Activated CD4-positive, alpha-beta memory T cell treated with anti-CD3 and anti-CD28 coated beads, Interleukin-2, amount 10 ng/mL, durations not matched to agents 7 days and 5 days (primary cell): ENCODE results near the gene CNPPD1. TPM values are rescaled to one million over a fixed set of nuclear protein-coding genes. Genes with fewer than 3 reads are reported as not detected.

ENCODE experiments used
- CTCF ChIA-PET: fragments of 350-600 bp; sonication (Branson Sonifier 250); formaldehyde crosslinking; loops from one replicate; lab custom pipeline; 2021; ENCODE audit warnings: antibody characterized with exemption, inconsistent platforms; lab: Charles Lee
- POLR2A ChIA-PET: fragments of 350-600 bp; sonication (Branson Sonifier 250); formaldehyde crosslinking; loops from one replicate; lab custom pipeline; 2021; ENCODE audit warnings: antibody characterized with exemption; lab: Charles Lee
- DNase-seq: peaks from one replicate; pipeline ENCODE4 v3.0.0-alpha.2; 2020
- H3K27ac Mint-ChIP-seq: one replicate; pipeline ENCODE4 v1.8.0; 2021; ENCODE audit warnings: mild to moderate bottlenecking, mixed read lengths
- H3K27me3 Mint-ChIP-seq: one replicate; pipeline ENCODE4 v1.8.0; 2021; ENCODE audit warnings: mixed read lengths
- H3K36me3 Mint-ChIP-seq: one replicate; pipeline ENCODE4 v1.8.0; 2021; ENCODE audit warnings: low read depth, mixed read lengths
- H3K4me1 Mint-ChIP-seq: one replicate; pipeline ENCODE4 v1.8.0; 2021; ENCODE audit warnings: mixed read lengths
- H3K4me3 Mint-ChIP-seq: one replicate; pipeline ENCODE4 v1.8.0; 2021; ENCODE audit warnings: mild to moderate bottlenecking, mixed read lengths
- H3K9me3 Mint-ChIP-seq: one replicate; pipeline ENCODE4 v1.8.0; 2021; ENCODE audit warnings: mixed read lengths
- total RNA-seq, 2 experiments: library from RNA; stranded (reverse); gene quantifications; one replicate each; pipeline ENCODE4 v1.2.3, GENCODE V29; 2021

Gene CNPPD1
- total RNA-seq, 2 experiments from 2014 or later: 68.7 to 72.9 TPM

DNA sequence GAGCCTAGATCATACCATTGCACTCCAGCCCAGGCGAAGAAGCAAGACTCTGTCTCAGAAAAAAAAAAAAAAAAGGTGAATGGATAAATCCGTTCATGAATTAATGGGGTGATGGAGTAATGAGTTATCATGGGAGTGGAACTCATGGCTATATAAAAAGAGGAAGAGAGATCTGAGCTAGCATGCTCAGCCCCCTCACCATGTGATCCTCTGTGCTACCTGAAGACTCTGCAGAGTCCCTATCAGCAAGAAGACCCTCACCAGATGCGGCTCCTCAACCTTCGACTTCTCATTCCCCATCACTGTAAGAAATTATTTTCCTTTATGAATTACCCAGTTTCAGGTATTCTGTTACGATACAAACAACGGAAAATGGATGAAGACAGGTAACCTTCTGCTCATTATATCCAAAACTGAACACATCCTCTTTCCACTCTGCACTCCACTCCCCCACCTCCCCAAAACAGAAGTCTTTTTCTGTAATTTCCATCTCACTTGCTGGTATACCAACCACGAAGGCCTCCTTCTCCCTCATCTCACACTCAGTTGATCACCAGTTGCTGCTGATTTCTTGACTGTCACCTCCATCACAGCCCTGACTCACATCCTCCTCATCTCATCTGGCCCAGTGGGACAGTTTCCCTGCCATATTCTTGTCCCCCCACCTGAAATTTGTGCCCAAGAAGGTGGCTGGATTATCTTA is 10.2 kb upstream of the CNPPD1 start:
- POLR2A ChIA-PET: no interaction called here
- CTCF ChIA-PET: interaction anchor here (0.6 kb wide), 2 partner anchors 20 to 27 kb away, joined by 3 to 6 read pairs; partner anchors contain the start of gene NHEJ1
- peaks cover 41% of the 10 kb centered on the region for H3K36me3 Mint-ChIP-seq

GRCh38 chr2:219184121-219184520 is 7.4 kb upstream of the CNPPD1 start:
- ChIA-PET POLR2A (interaction anchor here (12.0 kb wide), 1 partner anchor 24 kb away, joined by 160 read pairs; the partner anchor contains the start of gene ZFAND2B), CTCF (interaction anchor here (1.5 kb wide), 1 partner anchor 12 kb away, joined by 3 read pairs; no protein-coding TSS in a partner anchor)
- no peak for DNase-seq
- H3K9me3 Mint-ChIP-seq: no peaks in the 10 kb centered on the region
- peaks cover 66% of the 10 kb centered on the region for H3K36me3 Mint-ChIP-seq
- H3K4me3 Mint-ChIP-seq: no peak overlapping the region
- no peak overlapping the region for H3K27ac Mint-ChIP-seq
- H3K4me1 Mint-ChIP-seq: peaks cover 53% of the 10 kb centered on the region
- H3K27me3 Mint-ChIP-seq: no peaks in the 10 kb centered on the region

More for the DNA sequence above, 10.2 kb upstream of the CNPPD1 start:
- Mint-ChIP-seq H3K27me3 (no peaks in the 10 kb centered on the region), H3K27ac (peak overlapping the region; percentile 21), H3K9me3 (no peaks in the 10 kb centered on the region), H3K4me1 (peaks cover 25% of the 10 kb centered on the region), H3K4me3 (no peak overlapping the region)
- DNase-seq: no peak

- peaks cover 58% of the 10 kb centered on the region for H3K4me1 Mint-ChIP-seq
- H3K27me3 Mint-ChIP-seq: no peaks in the 10 kb centered on the region
- H3K36me3 Mint-ChIP-seq: peaks cover 73% of the 10 kb centered on the region
- no peak for DNase-seq
- ChIA-PET POLR2A (interaction anchor here (0.7 to 12.0 kb wide), 5 partner anchors 9 to 62 kb away, joined by 3 to 160 read pairs (median 3); partner anchors contain the start of genes ABCB6, GLB1L, STK16 and ZFAND2B), CTCF (no interaction called here)
- no peak overlapping the region for H3K4me3 Mint-ChIP-seq
- H3K9me3 Mint-ChIP-seq: no peaks in the 10 kb centered on the region
- peak overlapping the region; percentile 69 for H3K27ac Mint-ChIP-seq
These were observed 6.5 kb upstream of the CNPPD1 start for GRCh38 chr2:219183151-219183772.

DNA sequence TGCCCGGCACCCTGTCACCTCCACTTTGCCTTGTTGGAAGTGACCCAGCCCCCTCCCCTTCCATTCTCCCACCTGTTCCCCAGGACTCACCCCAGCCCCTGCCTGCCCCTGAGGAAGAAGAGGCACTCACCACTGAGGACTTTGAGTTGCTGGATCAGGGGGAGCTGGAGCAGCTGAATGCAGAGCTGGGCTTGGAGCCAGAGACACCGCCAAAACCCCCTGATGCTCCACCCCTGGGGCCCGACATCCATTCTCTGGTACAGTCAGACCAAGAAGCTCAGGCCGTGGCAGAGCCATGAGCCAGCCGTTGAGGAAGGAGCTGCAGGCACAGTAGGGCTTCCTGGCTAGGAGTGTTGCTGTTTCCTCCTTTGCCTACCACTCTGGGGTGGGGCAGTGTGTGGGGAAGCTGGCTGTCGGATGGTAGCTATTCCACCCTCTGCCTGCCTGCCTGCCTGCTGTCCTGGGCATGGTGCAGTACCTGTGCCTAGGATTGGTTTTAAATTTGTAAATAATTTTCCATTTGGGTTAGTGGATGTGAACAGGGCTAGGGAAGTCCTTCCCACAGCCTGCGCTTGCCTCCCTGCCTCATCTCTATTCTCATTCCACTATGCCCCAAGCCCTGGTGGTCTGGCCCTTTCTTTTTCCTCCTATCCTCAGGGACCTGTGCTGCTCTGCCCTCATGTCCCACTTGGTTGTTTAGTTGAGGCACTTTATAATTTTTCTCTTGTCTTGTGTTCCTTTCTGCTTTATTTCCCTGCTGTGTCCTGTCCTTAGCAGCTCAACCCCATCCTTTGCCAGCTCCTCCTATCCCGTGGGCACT is 5.8 kb upstream of the CNPPD1 start:
- no peaks in the 10 kb centered on the region for H3K9me3 Mint-ChIP-seq
- peaks cover 73% of the 10 kb centered on the region for H3K36me3 Mint-ChIP-seq
- CTCF ChIA-PET: interaction anchor here (1.5 to 1.7 kb wide), 2 partner anchors 47 to 72 kb away, joined by 4 read pairs; partner anchors contain the start of genes ANKZF1 and ATG9A
- H3K27ac Mint-ChIP-seq: peak overlapping the region; percentile 69
- no peak overlapping the region for H3K4me3 Mint-ChIP-seq
- DNase-seq: no peak
- no peaks in the 10 kb centered on the region for H3K27me3 Mint-ChIP-seq
- peaks cover 59% of the 10 kb centered on the region for H3K4me1 Mint-ChIP-seq
- POLR2A ChIA-PET: interaction anchor here (0.7 to 12.0 kb wide), 7 partner anchors 8 to 63 kb away, joined by 3 to 160 read pairs (median 3); partner anchors contain the start of genes ABCB6, ANKZF1, ATG9A and GLB1L

DNA sequence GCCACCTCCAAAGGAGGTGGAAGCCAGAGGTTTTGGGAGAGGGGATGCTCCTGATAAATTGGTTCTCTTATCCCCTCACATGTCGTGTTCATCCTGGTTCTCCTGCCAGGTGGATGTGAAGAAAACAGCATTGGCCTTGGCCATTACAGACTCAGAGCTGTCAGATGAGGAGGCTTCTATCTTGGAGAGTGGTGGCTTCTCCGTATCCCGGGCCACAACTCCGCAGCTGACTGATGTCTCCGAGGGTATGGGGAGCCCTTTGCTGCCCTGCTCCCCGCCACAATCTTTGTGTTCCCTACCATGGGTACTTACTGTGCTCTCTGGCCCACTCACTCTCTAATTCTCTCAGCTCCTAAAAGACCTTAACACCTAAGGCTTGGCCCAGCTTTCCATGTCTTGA is 4.8 kb upstream of the CNPPD1 start:
- Mint-ChIP-seq H3K4me3 (peak overlapping the region; percentile 34), H3K36me3 (peaks cover 70% of the 10 kb centered on the region), H3K4me1 (peaks cover 59% of the 10 kb centered on the region), H3K27me3 (no peaks in the 10 kb centered on the region), H3K9me3 (no peaks in the 10 kb centered on the region), H3K27ac (peak overlapping the region; percentile 69)
- CTCF ChIA-PET: interaction anchor here (0.5 to 2.8 kb wide), 8 partner anchors 10 to 698 kb away, joined by 3 to 16 read pairs (median 4); partner anchors contain the start of genes ANKZF1, ATG9A and DNAJB2
- POLR2A ChIA-PET: interaction anchor here (0.9 to 12.0 kb wide), 8 partner anchors 17 to 71 kb away, joined by 3 to 160 read pairs (median 4); partner anchors contain the start of genes ANKZF1, ATG9A, TUBA4B and ZFAND2B
- DNase-seq: no peak

- POLR2A ChIA-PET: interaction anchor here (0.9 to 12.0 kb wide), 10 partner anchors 18 to 72 kb away, joined by 3 to 160 read pairs (median 4); partner anchors contain the start of genes ANKZF1, ATG9A, TUBA4B and ZFAND2B
- Mint-ChIP-seq H3K27ac (peak overlapping the region; percentile 69), H3K4me1 (peaks cover 61% of the 10 kb centered on the region), H3K36me3 (peaks cover 65% of the 10 kb centered on the region), H3K27me3 (no peaks in the 10 kb centered on the region), H3K9me3 (no peaks in the 10 kb centered on the region), H3K4me3 (no peak overlapping the region)
- no peak for DNase-seq
- CTCF ChIA-PET: interaction anchor here (0.5 to 2.8 kb wide), 9 partner anchors 10 to 697 kb away, joined by 3 to 16 read pairs (median 4); partner anchors contain the start of genes ANKZF1, ATG9A, DNAJB2 and ZFAND2B
These were observed 4.2 kb upstream of the CNPPD1 start for GRCh38 chr2:219180961-219181360.

- peaks cover 70% of the 10 kb centered on the region for H3K4me1 Mint-ChIP-seq
- H3K27me3 Mint-ChIP-seq: no peaks in the 10 kb centered on the region
- no peak for DNase-seq
- peaks cover 61% of the 10 kb centered on the region for H3K36me3 Mint-ChIP-seq
- no peaks in the 10 kb centered on the region for H3K9me3 Mint-ChIP-seq
- POLR2A ChIA-PET: interaction anchor here (0.6 to 12.0 kb wide), 11 partner anchors 12 to 150 kb away, joined by 3 to 160 read pairs (median 4); partner anchors contain the start of genes ANKZF1, ATG9A, GLB1L and STK16
- CTCF ChIA-PET: interaction anchor here (0.8 to 2.8 kb wide), 7 partner anchors 9 to 115 kb away, joined by 3 to 16 read pairs (median 4); partner anchors contain the start of genes DNAJB2 and ZFAND2B
- H3K4me3 Mint-ChIP-seq: peak overlapping the region; percentile 85
- H3K27ac Mint-ChIP-seq: peak overlapping the region; percentile 81
These were observed 3.1 kb upstream of the CNPPD1 start for GRCh38 chr2:219179601-219180465.

GRCh38 chr2:219178377-219179175 is 1.9 kb upstream of the CNPPD1 start:
- DNase-seq: peak; percentile 57
- CTCF ChIA-PET: interaction anchor here (2.2 kb wide), 1 partner anchor 28 kb away, joined by 7 read pairs; the partner anchor contains the start of gene ZFAND2B
- Mint-ChIP-seq H3K4me1 (peaks cover 77% of the 10 kb centered on the region), H3K27me3 (no peaks in the 10 kb centered on the region), H3K9me3 (no peaks in the 10 kb centered on the region), H3K27ac (peak overlapping the region; percentile 81), H3K36me3 (peaks cover 66% of the 10 kb centered on the region), H3K4me3 (peak overlapping the region; percentile 85)
- POLR2A ChIA-PET: interaction anchor here (1.2 to 12.0 kb wide), 4 partner anchors 13 to 51 kb away, joined by 4 to 160 read pairs (median 27); partner anchors contain the start of genes ANKZF1, ATG9A and ZFAND2B

DNA sequence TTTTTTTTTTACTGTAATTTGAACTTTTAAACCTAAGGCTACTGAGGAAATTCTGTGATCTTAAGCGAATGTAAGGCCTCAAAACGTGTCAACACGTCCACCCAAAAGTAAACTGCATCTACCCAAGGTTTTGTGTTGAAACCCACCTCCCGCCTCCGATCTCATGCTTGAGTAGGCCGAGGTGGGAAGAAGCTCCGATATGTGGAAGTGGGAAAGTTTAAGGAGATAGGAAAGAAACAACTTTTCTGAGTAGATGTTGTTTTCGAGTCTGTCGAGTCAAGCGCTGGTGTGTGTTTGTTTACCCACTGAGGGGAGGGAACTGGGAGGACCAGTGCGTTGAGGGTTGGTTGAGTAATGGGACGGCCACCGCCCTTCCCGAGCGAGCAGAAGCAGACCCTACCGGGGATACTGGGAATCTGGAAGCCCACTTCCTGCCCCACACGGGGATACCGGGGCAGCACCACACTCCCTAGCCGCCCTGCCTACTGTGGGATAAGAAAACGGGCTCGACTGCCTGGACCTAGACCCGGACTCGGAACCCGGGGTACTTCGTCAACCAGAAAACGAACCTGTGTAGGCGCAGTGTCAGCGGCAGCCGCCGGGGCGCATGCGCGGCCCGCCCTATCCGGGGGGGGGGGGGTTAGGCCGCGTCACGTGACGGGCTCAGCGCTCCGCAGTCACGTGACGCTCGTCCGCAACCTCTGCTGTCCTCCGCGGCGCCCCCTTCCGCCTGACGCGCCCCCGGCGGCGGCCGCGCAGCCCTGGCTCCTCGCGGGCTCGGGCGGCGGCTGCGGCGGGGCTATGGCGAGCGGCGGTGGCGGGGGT is 1.0 kb upstream of the CNPPD1 start, which contains the start of gene RETREG2:
Gene RETREG2, plus strand, starts transcription at position 724 of the 825 bp plus-strand sequence. Its CDS starts 78 bp downstream, at position 802.
- DNase-seq: peak; percentile 84
- Mint-ChIP-seq H3K4me3 (peak within 1 kb of the TSS; percentile 85), H3K27me3 (no peaks in the 10 kb centered on the region), H3K36me3 (peaks cover 64% of the 10 kb centered on the region), H3K27ac (peak within 1 kb of the TSS; percentile 99), H3K9me3 (no peaks in the 10 kb centered on the region), H3K4me1 (peaks cover 72% of the 10 kb centered on the region)
- CTCF ChIA-PET: interaction anchor here (1.0 kb wide), 1 partner anchor 68 kb away, joined by 3 read pairs; no protein-coding TSS in a partner anchor
- POLR2A ChIA-PET: interaction anchor here (1.0 to 12.0 kb wide), 17 partner anchors 12 to 209 kb away, joined by 3 to 160 read pairs (median 21); partner anchors contain the start of genes ABCB6, ANKZF1, ATG9A and DNAJB2
